Fibroblast of lung (primary cell): ENCODE results near the gene RASA4.
"Not testable (repeated sequence)": the region's sequence is repeated elsewhere in the genome, so short reads cannot be mapped to it uniquely, and the experiment has no call there.

ENCODE experiments used
- EZH2 ChIP-seq: IDR thresholded peaks from 2 replicates; pipeline ENCODE4 v1.5.1; 2012; ENCODE audit warnings: low read length, control low read depth, mild to moderate bottlenecking; ENCODE audit errors: missing control alignments
- TF ChIP-seq, protein P1 (sequence below), 2 donors: IDR thresholded peaks in 1 of 2; conservative IDR thresholded peaks in 1 of 2; 1 replicate in 1 of 2; 2 replicates in 1 of 2; pipeline ENCODE4 v1.5.1; 2011 to 2012; ENCODE audit warnings: low read length in 2 of 2, control low read depth in 1 of 2, inconsistent platforms in 1 of 2, low read depth in 1 of 2, mild to moderate bottlenecking in 1 of 2

DNA sequence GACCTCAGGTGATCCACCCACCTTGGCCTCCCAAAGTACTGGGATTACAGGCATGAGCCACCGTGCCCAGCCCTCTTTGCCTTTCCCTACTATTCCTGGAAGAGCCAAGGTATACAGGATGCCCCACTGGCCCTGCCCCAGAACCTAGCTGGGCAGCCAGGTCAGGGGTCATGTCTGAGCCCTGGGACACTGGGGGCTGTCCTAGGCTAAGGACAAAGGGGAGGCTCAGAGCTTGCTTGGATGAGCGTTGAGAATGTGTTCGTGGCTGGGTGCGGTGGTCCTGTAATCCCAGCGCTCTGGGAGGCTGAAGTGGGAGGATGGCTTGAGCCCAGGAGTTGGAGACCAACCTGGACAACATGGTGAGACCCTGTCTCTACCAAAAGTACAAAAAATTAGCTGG, 38.1 kb downstream of the RASA4 start:
- TF ChIP-seq, protein P1, sequence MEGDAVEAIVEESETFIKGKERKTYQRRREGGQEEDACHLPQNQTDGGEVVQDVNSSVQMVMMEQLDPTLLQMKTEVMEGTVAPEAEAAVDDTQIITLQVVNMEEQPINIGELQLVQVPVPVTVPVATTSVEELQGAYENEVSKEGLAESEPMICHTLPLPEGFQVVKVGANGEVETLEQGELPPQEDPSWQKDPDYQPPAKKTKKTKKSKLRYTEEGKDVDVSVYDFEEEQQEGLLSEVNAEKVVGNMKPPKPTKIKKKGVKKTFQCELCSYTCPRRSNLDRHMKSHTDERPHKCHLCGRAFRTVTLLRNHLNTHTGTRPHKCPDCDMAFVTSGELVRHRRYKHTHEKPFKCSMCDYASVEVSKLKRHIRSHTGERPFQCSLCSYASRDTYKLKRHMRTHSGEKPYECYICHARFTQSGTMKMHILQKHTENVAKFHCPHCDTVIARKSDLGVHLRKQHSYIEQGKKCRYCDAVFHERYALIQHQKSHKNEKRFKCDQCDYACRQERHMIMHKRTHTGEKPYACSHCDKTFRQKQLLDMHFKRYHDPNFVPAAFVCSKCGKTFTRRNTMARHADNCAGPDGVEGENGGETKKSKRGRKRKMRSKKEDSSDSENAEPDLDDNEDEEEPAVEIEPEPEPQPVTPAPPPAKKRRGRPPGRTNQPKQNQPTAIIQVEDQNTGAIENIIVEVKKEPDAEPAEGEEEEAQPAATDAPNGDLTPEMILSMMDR (conservative IDR thresholded peaks at IDR 0.05 in 1 of 2, IDR thresholded peaks at IDR 0.05 in 1 of 2; ENCODE audit: low read depth in 1 of 2, low read length in 2 of 2), result not testable (repeated sequence)
- not testable (repeated sequence) for TF ChIP-seq EZH2
